CD4-positive, alpha-beta memory T cell (primary cell): Measurements from ENCODE around the gene ESYT3. TPM values are rescaled to one million over a fixed set of nuclear protein-coding genes. Genes with fewer than 3 reads are reported as not detected.

ENCODE experiments used
- CTCF ChIA-PET: fragments of 350-600 bp; sonication (Branson Sonifier 250); formaldehyde crosslinking; loops from one replicate; lab custom pipeline; 2021; ENCODE audit warnings: inconsistent platforms; ENCODE audit not compliant: partially characterized antibody; lab: Charles Lee
- POLR2A ChIA-PET: fragments of 350-600 bp; sonication (Branson Sonifier 250); formaldehyde crosslinking; loops from one replicate; lab custom pipeline; 2021; ENCODE audit not compliant: partially characterized antibody; lab: Charles Lee
- DNase-seq, 5 donors: peaks; one replicate each; pipeline versions ENCODE4 v3.0.0 to v3.0.0-alpha.2; 2020 to 2022; ENCODE audit warnings: mixed read lengths in 1 of 5
- H3K27ac ChIP-seq: one replicate; pipeline ENCODE4 v1.7.0; 2013; ENCODE audit warnings: low read depth, low read length
- H3K27me3 ChIP-seq: 2 replicates; pipeline ENCODE4 v1.7.0; 2013; ENCODE audit warnings: mild to moderate bottlenecking, low read length, moderate library complexity; ENCODE audit not compliant: insufficient read depth
- H3K36me3 ChIP-seq: 2 replicates; pipeline ENCODE4 v1.7.0; 2013; ENCODE audit warnings: mild to moderate bottlenecking, low read length, moderate library complexity; ENCODE audit not compliant: insufficient read depth
- H3K4me1 ChIP-seq: 2 replicates; pipeline ENCODE4 v1.7.0; 2013; ENCODE audit warnings: mild to moderate bottlenecking, low read length, moderate library complexity; ENCODE audit not compliant: insufficient read depth
- H3K4me3 ChIP-seq, 2 donors: one replicate each; pipeline ENCODE4 v1.7.0; 2013; ENCODE audit warnings: low read length in 2 of 2, mild to moderate bottlenecking in 1 of 2
- H3K9me3 ChIP-seq, 2 donors: one replicate each; pipeline ENCODE4 v1.7.0; 2013; ENCODE audit warnings: low read length in 2 of 2, control low read depth in 1 of 2; ENCODE audit not compliant: control insufficient read depth in 1 of 2
- H3K27ac Mint-ChIP-seq, 7 donors: one replicate each; pipeline ENCODE4 v1.8.0; 2020 to 2021; ENCODE audit warnings: mixed read lengths in 7 of 7, mild to moderate bottlenecking in 6 of 7, inconsistent platforms in 3 of 7, moderate library complexity in 3 of 7
- H3K27me3 Mint-ChIP-seq, 2 donors: one replicate each; pipeline ENCODE4 v1.8.0; 2020 to 2021; ENCODE audit warnings: mixed read lengths in 2 of 2
- H3K36me3 Mint-ChIP-seq, 2 donors: one replicate each; pipeline ENCODE4 v1.8.0; 2020 to 2021; ENCODE audit warnings: mixed read lengths in 2 of 2, inconsistent platforms in 1 of 2, mild to moderate bottlenecking in 1 of 2
- H3K4me1 Mint-ChIP-seq, 4 donors: one replicate each; pipeline ENCODE4 v1.8.0; 2020 to 2021; ENCODE audit warnings: mixed read lengths in 4 of 4, mild to moderate bottlenecking in 1 of 4
- H3K4me3 Mint-ChIP-seq, 8 donors: one replicate each; pipeline ENCODE4 v1.8.0; 2020 to 2021; ENCODE audit warnings: mixed read lengths in 8 of 8, mild to moderate bottlenecking in 7 of 8, moderate library complexity in 6 of 8, inconsistent platforms in 3 of 8
- H3K9me3 Mint-ChIP-seq, 8 donors: one replicate each; pipeline ENCODE4 v1.8.0; 2020 to 2021; ENCODE audit warnings: mixed read lengths in 8 of 8, mild to moderate bottlenecking in 5 of 8, inconsistent platforms in 3 of 8, moderate library complexity in 1 of 8
- intact Hi-C: fragments of 100-400 bp; cut with micrococcal nuclease; formaldehyde crosslinking; loops from one replicate; pipeline ENCODE4 v1.15.1; 2023
- polyA plus RNA-seq, 2 donors: library from polyadenylated mRNA; unstranded; fragments of 300-500 nt; fragmentation: Illumina TruSeq; gene quantifications; one replicate each; pipeline ENCODE4 v1.2.3, GENCODE V29; 2021
- total RNA-seq, 2 experiments: library from RNA; stranded (reverse); gene quantifications; one replicate each; pipeline ENCODE4 v1.2.3, GENCODE V29; 2021

ESYT3 gene
- total and polyA plus RNA-seq, 4 experiments from 2014 or later, result 0.11 TPM; not detected in 3

DNA sequence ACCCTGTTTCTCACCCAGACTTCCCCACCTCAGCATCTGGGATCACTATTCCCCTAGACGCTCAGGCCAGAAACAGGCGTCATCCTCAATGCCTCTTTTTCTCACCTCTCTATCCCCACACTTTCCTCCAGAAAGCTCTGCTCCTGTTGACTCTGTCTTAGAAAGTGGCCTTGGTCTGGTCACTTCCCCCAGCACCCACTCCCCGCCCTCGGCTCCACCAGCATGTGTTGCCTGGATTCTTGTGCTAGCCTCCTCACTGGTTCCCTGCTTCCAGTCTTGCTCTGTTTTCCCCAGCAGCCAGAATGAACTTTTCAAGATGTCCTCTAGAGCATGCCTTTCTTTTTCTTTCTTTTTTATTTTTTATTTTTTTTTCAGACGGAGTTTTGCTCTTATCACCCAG is 39.7 kb upstream of the ESYT3 start:
- H3K27ac Mint-ChIP-seq, result no peak overlapping the region
- no peaks in the 10 kb centered on the region for H3K4me1 ChIP-seq
- H3K27ac ChIP-seq, result no peak overlapping the region
- no peaks in the 10 kb centered on the region for H3K36me3 Mint-ChIP-seq
- no peaks in the 10 kb centered on the region for H3K36me3 ChIP-seq
- H3K4me3 Mint-ChIP-seq, result no peak overlapping the region
- intact Hi-C loops, result no loop called here
- H3K4me1 Mint-ChIP-seq, result no peaks in the 10 kb centered on the region
- H3K4me3 ChIP-seq, result no peak overlapping the region
- H3K9me3 ChIP-seq, result no peaks in the 10 kb centered on the region
- no peaks in the 10 kb centered on the region for H3K27me3 ChIP-seq
- CTCF ChIA-PET, result interaction anchor here (0.8 kb wide), 1 partner anchor 25 kb away, joined by 3 read pairs; no protein-coding TSS in a partner anchor
- no peaks in the 10 kb centered on the region for H3K9me3 Mint-ChIP-seq
- H3K27me3 Mint-ChIP-seq, result peaks cover 7% of the 10 kb centered on the region in 2 donors
- no peak for DNase-seq
- POLR2A ChIA-PET, result no interaction called here

DNA sequence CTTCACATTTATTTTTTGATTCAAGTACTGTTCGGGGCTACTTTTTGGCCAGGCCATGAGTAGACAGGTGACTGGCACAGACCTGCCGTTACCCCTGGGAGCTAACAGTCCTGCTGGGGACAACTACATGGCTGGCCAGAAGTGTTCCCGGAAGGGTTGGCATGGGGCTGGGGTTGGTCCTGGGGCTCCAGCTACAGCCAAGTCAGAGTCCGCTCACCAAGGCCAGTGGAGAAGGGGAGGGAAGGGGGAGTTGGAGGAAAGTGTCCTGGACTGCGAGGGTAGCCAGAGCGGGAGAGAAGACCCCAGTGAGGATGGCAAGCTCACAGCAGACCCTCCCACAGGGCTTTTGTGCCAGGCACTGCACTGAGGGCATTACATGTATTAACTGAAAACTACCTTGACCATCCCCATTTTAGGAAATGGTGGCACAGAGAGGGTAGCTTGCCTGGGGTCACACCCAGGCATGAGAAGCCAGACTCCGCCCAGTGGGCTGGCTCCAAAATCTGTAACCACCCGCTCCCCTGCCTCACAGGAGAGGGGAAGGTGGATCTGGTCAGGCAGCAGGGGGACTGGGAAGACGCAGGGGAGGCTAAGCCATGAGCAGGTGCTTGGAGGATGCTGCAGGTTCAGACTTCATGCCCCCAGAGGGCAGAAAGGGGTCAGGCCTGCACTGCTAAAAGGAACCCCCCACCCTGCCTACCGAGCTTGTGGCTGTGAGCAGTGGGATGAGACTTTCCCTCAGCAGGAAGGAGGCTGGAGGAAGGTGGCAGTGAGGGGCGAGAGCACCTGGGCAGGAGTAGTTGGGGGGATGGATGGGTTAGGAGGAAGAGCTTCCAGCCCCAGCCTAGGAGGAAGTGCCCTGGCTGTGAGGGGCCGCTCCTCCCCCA is 38.3 kb upstream of the ESYT3 start:
- Mint-ChIP-seq H3K4me1 (no peaks in the 10 kb centered on the region), H3K36me3 (no peaks in the 10 kb centered on the region), H3K27me3 (peaks cover 10 to 11% of the 10 kb centered on the region in 2 donors), H3K9me3 (no peaks in the 10 kb centered on the region), H3K27ac (peak overlapping the region in 1 of 7 donors; percentile 43), H3K4me3 (no peak overlapping the region)
- Histone ChIP-seq H3K4me1 (no peaks in the 10 kb centered on the region), H3K9me3 (no peaks in the 10 kb centered on the region), H3K27ac (no peak overlapping the region), H3K36me3 (no peaks in the 10 kb centered on the region), H3K27me3 (no peaks in the 10 kb centered on the region), H3K4me3 (no peak overlapping the region)
- CTCF ChIA-PET, result interaction anchor here (1.5 to 1.9 kb wide), 2 partner anchors 21 to 214 kb away, joined by 10 read pairs; no protein-coding TSS in a partner anchor
- no peak for DNase-seq
- intact Hi-C loops, result no loop called here
- POLR2A ChIA-PET, result no interaction called here

DNA sequence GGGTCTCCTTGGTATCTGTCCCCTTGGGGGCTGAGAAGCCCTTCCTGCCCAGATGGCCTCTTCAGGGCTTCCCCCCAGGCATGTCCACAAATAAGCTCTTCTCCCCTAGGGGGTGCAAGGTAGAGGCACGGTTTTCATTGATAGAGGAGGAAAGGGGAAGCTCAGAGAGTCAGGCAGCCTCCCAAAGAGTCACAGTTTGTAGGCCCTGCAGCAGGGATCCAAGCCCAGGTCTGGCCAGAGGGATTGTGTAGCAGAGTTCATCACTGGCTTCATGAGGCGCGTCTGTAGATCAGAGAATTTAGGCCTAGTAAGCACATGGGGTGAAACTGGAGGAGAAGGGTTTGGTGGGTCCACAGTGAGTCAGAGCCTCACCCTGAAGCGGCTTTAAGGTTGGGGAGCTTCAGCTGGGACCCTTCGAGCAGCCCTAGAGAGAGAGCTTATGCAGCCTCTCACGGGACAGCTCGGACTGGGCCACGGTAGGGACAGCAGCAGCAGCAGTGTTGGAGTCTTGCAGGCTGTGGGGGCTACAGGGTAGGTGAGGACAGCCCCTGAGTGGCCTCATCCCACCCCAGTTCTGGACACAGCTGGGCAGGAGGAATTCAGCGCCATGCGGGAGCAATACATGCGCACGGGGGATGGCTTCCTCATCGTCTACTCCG is 37.5 kb upstream of the ESYT3 start:
- H3K4me3 Mint-ChIP-seq, result no peak overlapping the region
- Histone ChIP-seq H3K9me3 (no peaks in the 10 kb centered on the region), H3K36me3 (no peaks in the 10 kb centered on the region), H3K27ac (no peak overlapping the region), H3K4me1 (no peaks in the 10 kb centered on the region), H3K4me3 (no peak overlapping the region), H3K27me3 (no peaks in the 10 kb centered on the region)
- no peaks in the 10 kb centered on the region for H3K4me1 Mint-ChIP-seq
- CTCF ChIA-PET, result interaction anchor here (0.6 to 1.9 kb wide), 5 partner anchors 10 to 215 kb away, joined by 3 to 10 read pairs (median 4); no protein-coding TSS in a partner anchor
- no peaks in the 10 kb centered on the region for H3K9me3 Mint-ChIP-seq
- POLR2A ChIA-PET, result no interaction called here
- peaks cover 10 to 12% of the 10 kb centered on the region in 2 donors for H3K27me3 Mint-ChIP-seq
- H3K27ac Mint-ChIP-seq, result no peak overlapping the region
- no peaks in the 10 kb centered on the region for H3K36me3 Mint-ChIP-seq
- DNase-seq, result no peak
- intact Hi-C loops, result no loop called here

DNA sequence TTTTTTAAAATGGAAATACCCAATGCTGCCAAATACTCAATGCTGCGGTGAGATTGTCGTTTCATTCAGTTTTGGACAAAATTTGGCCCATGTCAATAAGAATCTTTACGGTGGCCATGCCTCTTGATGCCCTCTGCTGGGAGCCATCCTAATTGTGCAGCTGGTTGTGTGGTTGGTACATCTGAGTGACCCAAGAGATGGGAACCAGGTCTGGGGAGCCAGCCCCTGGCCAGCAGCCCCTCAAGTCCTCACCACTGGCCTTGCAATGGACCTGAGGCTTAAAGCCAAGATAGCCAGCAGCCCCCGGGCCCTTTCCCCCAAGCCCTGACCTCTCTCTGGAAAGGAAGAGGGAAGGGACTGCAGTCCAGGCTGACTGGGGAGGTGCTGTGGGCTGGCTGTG is 36.4 kb upstream of the ESYT3 start:
- Mint-ChIP-seq H3K4me3 (no peak overlapping the region), H3K4me1 (no peaks in the 10 kb centered on the region), H3K36me3 (no peaks in the 10 kb centered on the region), H3K27me3 (peaks cover 10 to 13% of the 10 kb centered on the region in 2 donors), H3K9me3 (no peaks in the 10 kb centered on the region), H3K27ac (no peak overlapping the region)
- Histone ChIP-seq H3K4me1 (no peaks in the 10 kb centered on the region), H3K27ac (no peak overlapping the region), H3K4me3 (no peak overlapping the region), H3K36me3 (no peaks in the 10 kb centered on the region), H3K27me3 (no peaks in the 10 kb centered on the region), H3K9me3 (no peaks in the 10 kb centered on the region)
- intact Hi-C loops, result no loop called here
- POLR2A ChIA-PET, result no interaction called here
- no peak for DNase-seq
- CTCF ChIA-PET, result interaction anchor here (1.4 to 1.9 kb wide), 4 partner anchors 17 to 216 kb away, joined by 4 to 10 read pairs (median 8); no protein-coding TSS in a partner anchor

DNA sequence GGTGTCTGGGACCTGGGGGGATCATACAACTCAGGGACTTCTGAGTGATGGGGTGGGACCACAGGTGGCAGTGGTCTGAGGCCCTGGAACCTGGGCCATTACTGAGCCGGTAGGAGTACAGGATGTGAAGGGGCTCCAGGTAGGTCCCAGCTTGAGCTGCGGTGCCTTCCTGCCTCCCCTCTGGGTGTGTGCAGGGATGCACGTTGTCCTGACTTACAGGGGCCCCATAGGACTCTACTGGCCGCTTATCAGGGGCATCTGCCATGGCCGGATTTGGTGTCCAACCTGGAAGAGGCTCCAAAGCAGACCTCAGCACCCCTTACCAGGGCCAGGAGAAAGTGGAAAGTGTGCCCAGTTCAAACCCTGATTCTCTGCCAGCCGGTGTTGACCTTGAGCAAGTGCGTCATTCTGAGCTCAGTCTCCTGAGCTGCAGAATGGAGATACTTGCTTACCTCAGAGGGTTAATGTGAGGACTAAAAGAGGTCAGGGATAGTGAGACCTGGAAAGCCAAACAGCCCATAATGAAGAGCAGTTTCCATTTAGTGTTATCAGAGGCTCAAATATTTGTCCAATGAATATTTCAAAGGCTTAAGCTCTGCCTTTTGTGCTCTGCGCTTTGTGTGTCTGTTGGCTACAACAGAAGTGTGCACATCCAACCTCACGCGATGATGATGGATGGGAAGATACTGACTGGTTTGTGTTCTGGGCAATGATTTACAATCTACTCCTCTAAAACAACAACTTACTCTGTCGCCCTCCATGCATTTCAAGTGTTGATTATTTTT is 35.4 kb upstream of the ESYT3 start:
- Mint-ChIP-seq H3K4me1 (no peaks in the 10 kb centered on the region), H3K36me3 (no peaks in the 10 kb centered on the region), H3K27ac (no peak overlapping the region), H3K27me3 (peaks cover 10 to 14% of the 10 kb centered on the region in 2 donors), H3K4me3 (no peak overlapping the region), H3K9me3 (no peaks in the 10 kb centered on the region)
- ChIA-PET POLR2A (no interaction called here), CTCF (interaction anchor here (1.1 to 1.7 kb wide), 2 partner anchors 12 to 49 kb away, joined by 4 to 5 read pairs; no protein-coding TSS in a partner anchor)
- intact Hi-C loops, result no loop called here
- Histone ChIP-seq H3K36me3 (no peaks in the 10 kb centered on the region), H3K27me3 (no peaks in the 10 kb centered on the region), H3K9me3 (no peaks in the 10 kb centered on the region), H3K27ac (no peak overlapping the region), H3K4me1 (no peaks in the 10 kb centered on the region), H3K4me3 (no peak overlapping the region)
- no peak for DNase-seq

DNA sequence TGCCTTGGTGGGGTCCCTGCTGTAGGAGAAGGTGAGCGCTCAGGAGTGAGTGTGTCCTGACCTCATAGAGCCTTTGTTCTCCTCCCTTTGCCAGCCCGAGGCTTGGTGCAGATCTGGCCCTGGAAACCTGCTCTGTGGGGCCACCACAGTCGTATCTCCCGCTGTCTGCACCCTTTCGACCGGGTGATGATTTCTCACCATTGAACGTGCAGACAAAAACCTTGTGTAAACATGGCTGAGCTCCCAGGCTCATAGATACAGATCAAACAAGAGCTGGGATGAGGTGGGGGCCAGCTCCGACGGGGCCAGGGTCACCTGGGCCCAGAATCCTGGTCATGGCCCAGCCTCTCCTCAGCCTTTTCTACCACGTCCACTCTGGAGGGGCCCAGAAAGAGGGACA is 34.6 kb upstream of the ESYT3 start:
- Histone ChIP-seq H3K4me1 (no peaks in the 10 kb centered on the region), H3K9me3 (no peaks in the 10 kb centered on the region), H3K36me3 (no peaks in the 10 kb centered on the region), H3K27me3 (no peaks in the 10 kb centered on the region), H3K4me3 (no peak overlapping the region), H3K27ac (no peak overlapping the region)
- ChIA-PET CTCF (interaction anchor here (1.1 to 1.5 kb wide), 2 partner anchors 11 to 18 kb away, joined by 4 to 5 read pairs; no protein-coding TSS in a partner anchor), POLR2A (no interaction called here)
- no peak for DNase-seq
- intact Hi-C loops, result no loop called here
- no peaks in the 10 kb centered on the region for H3K9me3 Mint-ChIP-seq
- no peak overlapping the region for H3K4me3 Mint-ChIP-seq
- H3K4me1 Mint-ChIP-seq, result no peaks in the 10 kb centered on the region
- H3K27ac Mint-ChIP-seq, result no peak overlapping the region
- H3K27me3 Mint-ChIP-seq, result peaks cover 10 to 16% of the 10 kb centered on the region in 2 donors
- H3K36me3 Mint-ChIP-seq, result no peaks in the 10 kb centered on the region
